ENCODE data around the gene PPM1D. TPM values are rescaled to one million over a fixed set of nuclear protein-coding genes. Genes with fewer than 3 reads are reported as not detected.
"Not testable (repeated sequence)": the region's sequence is repeated elsewhere in the genome, so short reads cannot be mapped to it uniquely, and the experiment has no call there.

PPM1D gene
- total RNA-seq: 10.0 TPM

GRCh38 chr17:60599620-60600489, at the start of gene PPM1D:
PPM1D (plus strand) TSS chr17:60600193; CDS start chr17:60600415, 222 bp downstream.
- DNase-seq (ENCODE audit: low spot score): peak; percentile 99

DNA sequence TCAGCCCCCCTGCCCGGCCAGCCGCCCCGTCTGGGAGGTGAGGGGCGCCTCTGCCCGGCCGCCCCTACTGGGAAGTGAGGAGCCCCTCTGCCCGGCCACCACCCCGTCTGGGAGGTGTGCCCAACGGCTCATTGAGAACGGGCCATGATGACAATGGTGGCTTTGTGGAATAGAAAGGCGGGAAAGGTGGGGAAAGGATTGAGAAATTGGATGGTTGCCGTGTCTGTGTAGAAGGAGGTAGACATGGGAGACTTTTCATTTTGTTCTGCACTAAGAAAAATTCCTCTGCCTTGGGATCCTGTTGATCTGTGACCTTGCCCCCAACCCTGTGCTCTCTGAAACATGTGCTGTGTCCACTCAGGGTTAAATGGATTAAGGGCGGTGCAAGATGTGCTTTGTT, 47.7 kb upstream of the PPM1D start:
- not testable (repeated sequence) for DNase-seq (ENCODE audit: low spot score)

DNA sequence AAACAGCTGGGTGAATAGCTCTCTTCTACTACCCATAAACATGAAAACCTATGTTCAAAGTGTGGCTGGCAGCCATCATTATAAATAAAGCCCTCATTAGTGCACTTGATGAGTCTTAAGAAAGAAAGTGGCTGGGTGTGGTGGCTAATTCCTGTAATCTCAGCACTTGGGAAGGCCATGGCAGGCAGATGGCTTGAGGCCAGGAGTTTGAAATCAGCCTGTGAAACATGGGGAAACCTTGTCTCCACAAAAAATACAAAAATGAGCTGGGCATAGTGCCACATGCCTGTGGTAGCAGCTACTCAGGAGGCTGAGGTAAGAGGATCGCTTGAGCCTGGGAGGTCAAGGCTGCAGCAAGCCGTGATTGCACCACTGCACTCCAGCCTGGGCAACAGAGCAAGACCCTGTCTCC, 45.6 kb upstream of the PPM1D start:
- DNase-seq (ENCODE audit: low spot score): no peak

GRCh38 chr17:60555786-60556185, 44.2 kb upstream of the PPM1D start:
- no peak for DNase-seq (ENCODE audit: low spot score)

GRCh38 chr17:60557805-60558204, 42.2 kb upstream of the PPM1D start:
- no peak for DNase-seq (ENCODE audit: low spot score)

DNA sequence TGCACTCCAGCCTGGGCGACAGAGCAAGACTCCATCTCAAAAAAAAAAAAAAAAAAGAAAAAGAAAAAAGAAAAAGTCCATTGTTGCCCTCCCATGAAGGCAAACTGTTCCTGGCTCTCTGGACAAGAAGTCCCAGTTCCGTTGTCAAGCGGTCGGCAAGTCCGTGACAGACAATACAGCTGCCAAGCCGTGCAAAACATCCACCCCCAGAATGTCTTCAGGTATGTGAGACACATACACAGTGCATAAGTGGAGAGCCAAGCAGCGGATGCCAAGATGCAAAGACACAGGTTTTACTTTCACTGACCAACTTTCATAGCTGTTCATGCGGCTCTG, 40.4 kb upstream of the PPM1D start:
- no peak for DNase-seq (ENCODE audit: low spot score)

GRCh38 chr17:60559995-60560859, 39.8 kb upstream of the PPM1D start:
- DNase-seq (ENCODE audit: low spot score): no peak

GRCh38 chr17:60560860-60561257, 39.1 kb upstream of the PPM1D start:
- no peak for DNase-seq (ENCODE audit: low spot score)

GRCh38 chr17:60562421-60562820, 37.6 kb upstream of the PPM1D start:
- DNase-seq (ENCODE audit: low spot score): no peak

- DNase-seq (ENCODE audit: low spot score): no peak
These were observed 36.2 kb upstream of the PPM1D start for GRCh38 chr17:60563743-60564142.

- no peak for DNase-seq (ENCODE audit: low spot score)
These were observed 34.8 kb upstream of the PPM1D start for GRCh38 chr17:60565233-60565632.

GRCh38 chr17:60573236-60574051, 26.5 kb upstream of the PPM1D start:
- no peak for DNase-seq (ENCODE audit: low spot score)

DNA sequence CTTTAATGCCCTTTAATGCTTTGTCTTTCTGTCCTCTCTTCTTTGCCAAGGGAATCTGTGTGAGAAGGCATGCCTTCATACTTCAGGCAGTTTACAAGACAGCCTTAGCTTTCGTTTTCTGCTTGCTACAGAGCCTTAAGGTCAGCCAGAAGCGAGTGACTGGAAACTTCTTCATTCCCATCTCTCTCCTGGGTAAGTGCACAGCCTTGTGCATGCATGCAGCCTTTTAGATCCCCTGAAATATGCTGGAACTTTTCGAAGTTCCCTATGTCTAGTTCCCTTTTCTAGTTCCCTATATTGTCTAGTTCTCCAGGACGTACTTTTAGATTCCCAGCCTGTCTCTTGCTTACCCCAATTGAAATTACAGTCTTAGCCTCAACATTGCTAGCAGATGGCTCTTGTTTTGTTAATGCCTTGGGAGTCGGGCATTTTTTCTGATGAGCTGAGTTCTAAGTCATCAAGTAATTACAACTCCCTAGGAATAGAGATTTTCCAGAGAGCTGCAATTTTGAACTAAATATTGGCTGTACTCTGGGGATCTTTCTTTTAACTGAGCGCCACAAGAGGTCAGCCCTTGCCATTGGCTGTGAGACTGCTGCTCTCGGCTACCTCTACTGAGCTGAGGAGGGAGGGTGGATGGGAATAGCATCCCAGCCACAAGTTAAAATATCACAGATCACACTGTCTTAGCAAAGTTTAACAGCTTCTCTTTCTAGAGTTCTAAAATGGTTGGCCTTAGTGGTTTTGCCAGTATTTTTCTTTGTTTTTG, 22.7 kb upstream of the PPM1D start:
- no peak for DNase-seq (ENCODE audit: low spot score)

DNA sequence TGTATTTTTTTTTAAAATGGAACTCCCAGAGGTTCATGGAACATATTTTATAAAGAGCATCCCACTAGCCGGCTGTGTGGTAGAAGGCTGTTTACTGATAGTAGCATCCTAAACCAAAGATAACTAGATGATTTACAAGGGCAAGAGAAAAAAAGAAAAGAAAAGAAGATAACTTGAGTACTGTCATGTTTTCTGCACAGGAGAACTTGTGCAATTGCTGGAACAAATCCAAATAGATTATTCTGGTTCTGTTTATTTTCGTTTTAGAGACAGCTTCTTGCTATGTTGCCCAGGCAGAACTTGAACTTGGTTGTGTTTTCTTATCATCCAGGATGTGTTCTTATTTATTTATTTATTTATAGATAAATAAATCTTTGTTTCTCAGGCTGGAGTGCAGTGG, 20.9 kb upstream of the PPM1D start:
- no peak for DNase-seq (ENCODE audit: low spot score)

GRCh38 chr17:60579551-60579950, 20.4 kb upstream of the PPM1D start:
- no peak for DNase-seq (ENCODE audit: low spot score)

GRCh38 chr17:60583008-60583407, 17.0 kb upstream of the PPM1D start:
- DNase-seq (ENCODE audit: low spot score): no peak

- no peak for DNase-seq (ENCODE audit: low spot score)
These were observed 14.1 kb upstream of the PPM1D start for GRCh38 chr17:60585887-60586286.

- DNase-seq (ENCODE audit: low spot score): no peak
These were observed 13.6 kb upstream of the PPM1D start for GRCh38 chr17:60586288-60586974.

GRCh38 chr17:60590070-60590469, 9.9 kb upstream of the PPM1D start:
- DNase-seq (ENCODE audit: low spot score): no peak

DNA sequence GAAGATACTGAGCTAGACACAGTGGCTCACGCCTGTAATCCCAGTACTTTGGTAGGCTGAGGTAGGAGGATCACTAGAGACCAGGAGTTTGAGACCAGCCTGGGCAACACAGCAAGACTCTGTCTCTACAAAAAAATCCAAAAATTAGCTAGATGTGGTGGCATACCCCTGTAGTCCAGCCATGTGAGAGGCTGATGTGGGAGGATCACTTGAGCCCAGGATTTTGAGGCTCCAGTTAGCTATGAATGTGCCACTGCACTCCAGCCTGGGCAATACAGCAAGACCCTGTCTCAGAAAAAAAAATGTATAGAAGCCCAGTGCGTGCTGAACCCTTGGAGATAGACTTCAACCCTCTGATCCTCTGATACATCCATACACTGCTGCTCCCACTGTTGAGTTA, 7.2 kb upstream of the PPM1D start:
- no peak for DNase-seq (ENCODE audit: low spot score)

All from ureter (tissue), 1 donor.